Body of pancreas (tissue), 4 donors: ENCODE measurements around the gene BUB1B.

ENCODE experiments used
- CTCF ChIP-seq, 7 experiments: fragments of 450-650 bp in 4 of 7; fragments of 200-600 bp in 3 of 7; sonication (generic) in 3 of 7; IDR thresholded peaks; one replicate each; pipeline ENCODE4 v1.5.1; 2016 to 2019; ENCODE audit warnings: antibody characterized with exemption in 7 of 7
- POLR2A ChIP-seq, 3 donors: fragments of 450-650 bp; IDR thresholded peaks; one replicate each; pipeline ENCODE4 v1.6.1; 2016; ENCODE audit warnings: antibody characterized with exemption in 3 of 3, mild to moderate bottlenecking in 2 of 3

GRCh38 chr15:40267670-40268069, 106.8 kb downstream of the BUB1B start:
- TF ChIP-seq CTCF (IDR thresholded peaks at IDR 0.05) (no peak), POLR2A (IDR thresholded peaks at IDR 0.05) (no peak)
